ENCODE results near the gene SGPP1. TPM values are rescaled to one million over a fixed set of nuclear protein-coding genes. Genes with fewer than 3 reads are reported as not detected.

SGPP1 gene
- total and polyA plus RNA-seq, 2 donors (not counting 1 experiment from before 2014, with no cell fraction given), result 13.8 to 46.4 TPM

DNA sequence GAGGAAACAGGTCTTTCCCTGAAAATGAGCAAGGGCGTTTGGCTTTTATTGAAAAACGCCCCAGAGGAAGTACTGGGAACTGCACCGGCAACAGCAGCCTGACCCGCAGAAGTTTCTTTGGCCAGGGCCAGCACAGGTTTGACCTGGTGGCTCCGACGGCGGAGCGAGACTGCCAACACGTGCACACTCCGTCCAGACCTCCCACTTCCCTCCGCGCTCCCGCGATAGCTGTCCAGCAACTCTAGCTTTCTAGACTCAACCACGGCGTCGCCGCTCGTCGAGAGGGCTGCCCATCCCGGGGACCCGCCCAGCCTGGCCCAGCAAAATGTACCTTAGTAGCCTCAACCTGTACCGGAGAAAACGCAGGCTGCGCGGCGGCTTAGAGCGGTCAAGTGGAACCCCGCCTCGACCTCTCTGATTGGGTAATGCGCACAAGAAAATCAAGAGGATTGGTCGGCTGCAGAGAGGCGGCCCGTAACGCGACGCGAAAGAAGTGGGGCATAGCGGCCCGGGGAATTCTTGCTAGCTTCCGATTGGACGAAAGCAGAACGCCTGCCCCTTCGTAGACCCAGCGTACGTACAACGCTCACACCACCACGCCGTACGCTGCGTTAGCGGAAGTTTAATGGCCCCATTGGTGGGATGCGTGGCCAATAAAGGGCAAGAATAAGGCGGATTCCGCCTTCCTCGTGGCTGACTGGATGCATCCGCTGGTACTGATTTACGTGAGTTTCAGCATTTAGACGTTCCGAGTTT is 86.2 kb downstream of the SGPP1 start, which contains the start of gene WDR89:
WDR89 (minus strand) TSS at position 399 of the 756 bp plus-strand sequence. CDS start 41,929 bp downstream, outside the sequence.
- H3K4me1 Mint-ChIP-seq, result peaks cover 34% of the 10 kb centered on the region

More for the DNA sequence above, 86.2 kb downstream of the SGPP1 start, which contains the start of gene WDR89:
- CTCF ChIA-PET, result interaction anchor here (1.1 to 4.5 kb wide), 5 partner anchors 9 to 128 kb away, joined by 3 to 48 read pairs (median 6); partner anchors contain the start of gene SGPP1
- no peaks in the 10 kb centered on the region for H4K20me1 ChIP-seq (ENCODE audit: control insufficient read depth, insufficient read depth, low read length, poor library complexity, severe bottlenecking)
- peak within 1 kb of the TSS; percentile 97 to 99 for H3K27ac ChIP-seq (ENCODE audit: low read length in 2 of 2)
- peak; percentile 83 for ATAC-seq (ENCODE audit: low read depth)
- peak within 1 kb of the TSS; percentile 81 to 98 (median 86) for H3K4me3 ChIP-seq (ENCODE audit: control extremely low read depth in 1 of 5, extremely low read depth in 1 of 5, insufficient read depth in 1 of 5, low read depth in 2 of 5, low read length in 4 of 5)
- H3K36me3 ChIP-seq (replicated peaks in 1 of 2; ENCODE audit: control extremely low read depth in 1 of 2, control insufficient read depth in 1 of 2, extremely low read depth in 1 of 2, insufficient read depth in 2 of 2, low read length in 1 of 2), result peaks cover 2 to 13% of the 10 kb centered on the region in 2 experiments
- H3K4me2 ChIP-seq (replicated peaks; ENCODE audit: low read depth, low read length, poor library complexity, severe bottlenecking), result peak within 1 kb of the TSS; percentile 81
- H2AFZ ChIP-seq (ENCODE audit: insufficient read depth, low read depth, low read length, poor library complexity, severe bottlenecking), result peak within 1 kb of the TSS; percentile 86
- peak within 1 kb of the TSS; percentile 88 for H3K9ac ChIP-seq (ENCODE audit: low read length)
- H3K27me3 Mint-ChIP-seq, result no peaks in the 10 kb centered on the region
- POLR2A ChIA-PET, result interaction anchor here (0.6 to 1.9 kb wide), 10 partner anchors 65 to 863 kb away, joined by 3 to 12 read pairs (median 6); partner anchors contain the start of genes PPP2R5E and ZBTB1
- TF ChIP-seq, protein P1, sequence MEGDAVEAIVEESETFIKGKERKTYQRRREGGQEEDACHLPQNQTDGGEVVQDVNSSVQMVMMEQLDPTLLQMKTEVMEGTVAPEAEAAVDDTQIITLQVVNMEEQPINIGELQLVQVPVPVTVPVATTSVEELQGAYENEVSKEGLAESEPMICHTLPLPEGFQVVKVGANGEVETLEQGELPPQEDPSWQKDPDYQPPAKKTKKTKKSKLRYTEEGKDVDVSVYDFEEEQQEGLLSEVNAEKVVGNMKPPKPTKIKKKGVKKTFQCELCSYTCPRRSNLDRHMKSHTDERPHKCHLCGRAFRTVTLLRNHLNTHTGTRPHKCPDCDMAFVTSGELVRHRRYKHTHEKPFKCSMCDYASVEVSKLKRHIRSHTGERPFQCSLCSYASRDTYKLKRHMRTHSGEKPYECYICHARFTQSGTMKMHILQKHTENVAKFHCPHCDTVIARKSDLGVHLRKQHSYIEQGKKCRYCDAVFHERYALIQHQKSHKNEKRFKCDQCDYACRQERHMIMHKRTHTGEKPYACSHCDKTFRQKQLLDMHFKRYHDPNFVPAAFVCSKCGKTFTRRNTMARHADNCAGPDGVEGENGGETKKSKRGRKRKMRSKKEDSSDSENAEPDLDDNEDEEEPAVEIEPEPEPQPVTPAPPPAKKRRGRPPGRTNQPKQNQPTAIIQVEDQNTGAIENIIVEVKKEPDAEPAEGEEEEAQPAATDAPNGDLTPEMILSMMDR (IDR thresholded peaks at IDR 0.05), result peak; percentile 88
- TF ChIP-seq EZH2 (IDR thresholded peaks at IDR 0.05; ENCODE audit: borderline replicate concordance, insufficient read depth, low read depth, low read length, poor library complexity, severe bottlenecking), result no peak
- H3K9me3 ChIP-seq (ENCODE audit: control extremely low read depth in 1 of 3, control insufficient read depth in 2 of 3, insufficient read depth in 1 of 3, low read length in 2 of 3), result no peaks in the 10 kb centered on the region
- peak within 1 kb of the TSS; percentile 89 for H3K27ac Mint-ChIP-seq
- H3K4me3 Mint-ChIP-seq, result peak within 1 kb of the TSS; percentile 85
- intact Hi-C loops (cut with micrococcal nuclease), result loop anchor here (1.0 to 5.0 kb wide), 11 partner anchors 71 to 1461 kb away; partner anchors contain the start of genes CHURC1, MAX, MTHFD1 and PPP2R5E
- no peaks in the 10 kb centered on the region for H3K9me3 Mint-ChIP-seq (ENCODE audit: insufficient read depth)
- H3K27me3 ChIP-seq (replicated peaks in 1 of 4; ENCODE audit: control extremely low read depth in 1 of 4, control insufficient read depth in 3 of 4, insufficient read depth in 4 of 4, low read length in 3 of 4), result no peaks in the 10 kb centered on the region
- peaks cover 18% of the 10 kb centered on the region in 2 donors for H3K4me1 ChIP-seq (ENCODE audit: control insufficient read depth in 2 of 2, insufficient read depth in 2 of 2, low read length in 2 of 2)
- H3K79me2 ChIP-seq (ENCODE audit: control insufficient read depth, insufficient read depth, low read length), result peaks cover 60% of the 10 kb centered on the region
- under 1% methylated on average over 58 of the region's 60 CpGs for WGBS (ENCODE audit: insufficient coverage)
- peak; percentile 99 for DNase-seq

Data from B cell (primary cell).